Embryonic facial prominence (tissue), 1 donor: ENCODE data around the gene SLC2A13.
"Not testable (repeated sequence)": the region's sequence is repeated elsewhere in the genome, so short reads cannot be mapped to it uniquely, and the experiment has no call there.

ENCODE experiments used
- DNase-seq: peaks from one replicate; pipeline ENCODE4 v3.0.0-alpha.2; 2016; ENCODE audit errors: extremely low spot score

Gene SLC2A13

GRCh38 chr12:39867631-39868327 is 238.1 kb downstream of the SLC2A13 start:
- DNase-seq, result no peak

- no peak for DNase-seq
These were observed 239.7 kb downstream of the SLC2A13 start for GRCh38 chr12:39866135-39866534.

- no peak for DNase-seq
These were observed 245.2 kb downstream of the SLC2A13 start for GRCh38 chr12:39860695-39861094.

GRCh38 chr12:39853003-39853402 is 252.9 kb downstream of the SLC2A13 start:
- DNase-seq, result no peak

GRCh38 chr12:39852346-39852745 is 253.5 kb downstream of the SLC2A13 start:
- DNase-seq, result no peak

GRCh38 chr12:39848218-39848617 is 257.7 kb downstream of the SLC2A13 start:
- DNase-seq, result not testable (repeated sequence)

GRCh38 chr12:39846971-39847650 is 258.8 kb downstream of the SLC2A13 start:
- no peak for DNase-seq

- DNase-seq, result no peak
These were observed 259.6 kb downstream of the SLC2A13 start for GRCh38 chr12:39846304-39846703.

GRCh38 chr12:39840422-39840821 is 265.5 kb downstream of the SLC2A13 start:
- DNase-seq, result no peak

GRCh38 chr12:39839072-39839471 is 266.8 kb downstream of the SLC2A13 start:
- no peak for DNase-seq

- no peak for DNase-seq
These were observed 270.1 kb downstream of the SLC2A13 start for GRCh38 chr12:39835517-39836489.

- no peak for DNase-seq
These were observed 274.1 kb downstream of the SLC2A13 start for GRCh38 chr12:39831587-39832315.

GRCh38 chr12:39830852-39831520 is 274.9 kb downstream of the SLC2A13 start:
- DNase-seq, result no peak

- DNase-seq, result no peak
These were observed 275.7 kb downstream of the SLC2A13 start for GRCh38 chr12:39830171-39830570.

GRCh38 chr12:39824505-39825212 is 281.2 kb downstream of the SLC2A13 start:
- DNase-seq, result no peak

- no peak for DNase-seq
These were observed 289.2 kb downstream of the SLC2A13 start for GRCh38 chr12:39816671-39817185.

- DNase-seq, result no peak
These were observed 290.1 kb downstream of the SLC2A13 start for GRCh38 chr12:39815746-39816145.

GRCh38 chr12:39814626-39815025 is 291.3 kb downstream of the SLC2A13 start:
- no peak for DNase-seq

GRCh38 chr12:39813776-39814175 is 292.1 kb downstream of the SLC2A13 start:
- DNase-seq, result no peak

GRCh38 chr12:39812456-39812855 is 293.4 kb downstream of the SLC2A13 start:
- DNase-seq, result not testable (repeated sequence)
